Omental fat pad (tissue), 4 donors: ENCODE measurements around the gene C1orf159. TPM values are rescaled to one million over a fixed set of nuclear protein-coding genes. Genes with fewer than 3 reads are reported as not detected.
"Not testable (repeated sequence)": the region's sequence is repeated elsewhere in the genome, so short reads cannot be mapped to it uniquely, and the experiment has no call there.

ENCODE experiments used
- ATAC-seq: fragments of 150-250 bp; one replicate; pipeline ENCODE4 v1.9.1; 2016; ENCODE audit warnings: mild to moderate bottlenecking, moderate library complexity; ENCODE audit not compliant: low FRiP score
- DNase-seq: peaks from one replicate; pipeline ENCODE4 v3.0.0-alpha.2; 2019; ENCODE audit warnings: low spot score
- total RNA-seq, 4 donors: library from RNA; depleted of rRNA; stranded (reverse); fragments of >200 nt; gene quantifications; one replicate each; pipeline ENCODE4 v1.1.0, GENCODE V29; 2016
- TF ChIP-seq, protein P1 (sequence below), 3 donors: fragments of 450-650 bp; IDR thresholded peaks; one replicate each; pipeline ENCODE4 v1.5.1; 2016 to 2017; ENCODE audit warnings: antibody characterized with exemption in 3 of 3, mild to moderate bottlenecking in 3 of 3, moderate library complexity in 2 of 3

C1orf159 gene
- total RNA-seq, 4 donors from 2014 or later = 5.6 to 12.0 (median 9.5) TPM

DNA sequence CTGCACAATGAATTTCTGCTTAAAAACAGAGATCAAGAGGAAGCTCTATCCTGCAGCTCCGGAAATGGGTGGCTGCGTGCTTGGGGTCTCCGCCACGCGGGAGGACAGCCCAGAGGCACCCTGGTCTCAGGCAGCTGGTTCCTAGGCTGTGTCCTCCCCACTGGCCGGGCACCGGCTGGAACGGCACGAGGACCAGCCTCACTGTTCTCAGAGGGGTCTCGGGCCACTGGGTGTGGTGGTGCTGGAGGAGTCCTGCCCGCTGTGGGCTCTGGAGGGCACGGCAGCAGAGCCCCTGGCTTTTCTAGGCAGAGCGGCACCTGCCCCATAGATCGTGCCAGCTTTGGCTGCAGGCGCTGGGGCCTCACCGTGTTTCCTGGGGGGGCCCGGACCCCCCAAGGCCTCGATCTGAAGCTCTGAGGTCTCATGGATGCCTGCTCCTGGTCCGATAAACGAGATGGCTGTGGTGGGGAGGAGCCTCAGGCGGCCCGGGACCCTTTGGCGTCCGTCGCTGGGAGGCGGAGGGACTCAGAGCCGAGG is 33.6 kb downstream of the C1orf159 start:
- ATAC-seq (no peak), DNase-seq (peak; percentile 11)
- TF ChIP-seq, protein P1, sequence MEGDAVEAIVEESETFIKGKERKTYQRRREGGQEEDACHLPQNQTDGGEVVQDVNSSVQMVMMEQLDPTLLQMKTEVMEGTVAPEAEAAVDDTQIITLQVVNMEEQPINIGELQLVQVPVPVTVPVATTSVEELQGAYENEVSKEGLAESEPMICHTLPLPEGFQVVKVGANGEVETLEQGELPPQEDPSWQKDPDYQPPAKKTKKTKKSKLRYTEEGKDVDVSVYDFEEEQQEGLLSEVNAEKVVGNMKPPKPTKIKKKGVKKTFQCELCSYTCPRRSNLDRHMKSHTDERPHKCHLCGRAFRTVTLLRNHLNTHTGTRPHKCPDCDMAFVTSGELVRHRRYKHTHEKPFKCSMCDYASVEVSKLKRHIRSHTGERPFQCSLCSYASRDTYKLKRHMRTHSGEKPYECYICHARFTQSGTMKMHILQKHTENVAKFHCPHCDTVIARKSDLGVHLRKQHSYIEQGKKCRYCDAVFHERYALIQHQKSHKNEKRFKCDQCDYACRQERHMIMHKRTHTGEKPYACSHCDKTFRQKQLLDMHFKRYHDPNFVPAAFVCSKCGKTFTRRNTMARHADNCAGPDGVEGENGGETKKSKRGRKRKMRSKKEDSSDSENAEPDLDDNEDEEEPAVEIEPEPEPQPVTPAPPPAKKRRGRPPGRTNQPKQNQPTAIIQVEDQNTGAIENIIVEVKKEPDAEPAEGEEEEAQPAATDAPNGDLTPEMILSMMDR (IDR thresholded peaks at IDR 0.05) = no peak

DNA sequence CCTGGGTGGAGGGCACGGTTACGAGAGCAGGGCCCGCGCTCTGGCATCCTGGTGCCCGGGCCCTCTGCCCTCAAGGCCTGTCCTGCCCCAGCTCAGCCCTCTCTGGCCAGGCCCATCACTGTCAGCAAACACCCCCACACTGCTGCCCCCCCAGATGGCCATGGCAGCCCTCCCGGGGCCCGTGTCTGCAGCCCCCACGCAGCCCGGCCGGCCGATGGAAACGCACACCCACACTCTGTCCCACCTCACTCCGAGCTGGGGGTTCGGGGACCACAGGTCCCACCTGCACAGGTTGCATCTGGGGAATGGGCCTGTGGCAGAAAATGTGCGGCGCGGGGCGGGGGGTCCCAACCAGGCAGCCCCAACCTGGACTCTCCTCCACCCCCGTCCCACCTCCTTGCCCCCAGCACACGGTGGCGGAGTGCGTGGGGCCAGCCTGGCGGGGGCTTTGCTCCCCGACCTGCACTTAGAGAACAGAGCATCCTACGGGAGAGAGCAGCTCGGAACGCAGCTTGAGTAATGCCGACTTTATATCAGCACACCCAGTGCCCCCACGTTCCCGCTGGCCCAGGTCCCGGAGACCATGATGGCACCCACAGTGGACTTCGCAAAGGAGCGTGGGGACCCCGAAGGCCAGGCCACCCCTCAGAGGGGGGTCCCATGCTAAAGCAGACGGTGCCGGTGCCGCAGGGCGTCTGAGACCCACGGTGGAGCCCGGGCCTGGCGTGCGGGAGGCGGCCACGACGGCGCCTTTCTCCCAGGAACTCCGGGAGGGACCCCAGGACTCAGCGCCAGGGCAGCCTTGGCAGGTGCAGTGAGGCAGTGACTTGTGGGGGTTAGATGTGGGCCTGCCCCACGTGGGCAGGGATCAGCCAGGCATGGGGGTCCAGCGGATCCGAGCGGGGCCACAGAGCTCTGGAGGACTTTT is 34.3 kb downstream of the C1orf159 start:
- TF ChIP-seq, protein P1 (IDR thresholded peaks at IDR 0.05) = no peak
- DNase-seq (no peak), ATAC-seq (no peak)

DNA sequence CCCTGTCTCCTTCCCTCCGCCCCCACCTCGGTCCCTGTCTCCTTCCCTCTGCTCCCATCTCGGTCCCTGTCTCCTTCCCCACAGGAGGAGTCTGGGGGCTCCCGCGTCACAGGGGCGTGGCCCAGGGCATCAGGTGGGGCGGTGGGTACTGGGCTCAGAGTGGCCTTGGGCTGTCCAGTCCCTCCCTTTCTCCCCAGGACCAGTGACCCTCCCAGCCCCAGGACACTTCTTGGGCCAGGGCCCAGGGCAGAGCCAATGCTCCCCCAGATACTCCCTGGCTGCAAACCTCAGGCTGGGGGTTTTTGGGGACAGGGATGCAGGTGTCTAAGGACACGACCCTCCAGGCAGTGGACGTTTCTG is 35.0 kb downstream of the C1orf159 start:
- no peak for DNase-seq
- no peak for ATAC-seq
- TF ChIP-seq, protein P1 (IDR thresholded peaks at IDR 0.05) = no peak

DNA sequence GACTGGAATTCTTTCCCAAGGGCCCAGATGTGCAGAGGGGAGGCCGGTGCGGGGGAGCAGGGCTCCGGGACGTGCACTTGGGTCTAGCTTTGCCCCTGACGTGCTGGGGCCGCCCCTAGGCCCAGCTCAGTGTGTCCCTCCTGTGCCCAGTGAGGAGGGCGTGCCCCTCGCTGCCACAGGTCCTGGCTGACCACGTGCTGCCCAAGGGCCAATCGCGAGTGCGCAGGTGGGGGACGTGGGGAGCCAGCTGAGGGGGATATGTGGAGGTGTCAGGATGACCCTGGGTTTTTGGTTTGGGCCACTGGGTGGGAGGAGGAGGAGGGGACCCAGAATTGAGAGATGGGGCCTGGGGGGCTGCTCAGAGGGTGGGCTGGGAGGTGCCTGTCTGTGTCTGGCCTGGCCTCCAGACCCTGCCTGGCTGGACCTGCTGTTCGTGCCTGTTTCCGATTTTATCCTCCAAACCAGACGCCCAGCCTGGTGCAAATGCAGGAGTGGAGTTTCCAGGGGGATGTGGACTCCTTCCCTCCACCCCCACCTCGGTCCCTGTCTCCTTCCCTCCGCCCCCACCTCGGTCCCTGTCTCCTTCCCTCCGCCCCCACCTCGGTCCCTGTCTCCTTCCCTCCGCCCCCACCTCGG is 35.6 kb downstream of the C1orf159 start:
- peak; percentile 47 for ATAC-seq
- DNase-seq = no peak
- TF ChIP-seq, protein P1 (IDR thresholded peaks at IDR 0.05) = no peak

DNA sequence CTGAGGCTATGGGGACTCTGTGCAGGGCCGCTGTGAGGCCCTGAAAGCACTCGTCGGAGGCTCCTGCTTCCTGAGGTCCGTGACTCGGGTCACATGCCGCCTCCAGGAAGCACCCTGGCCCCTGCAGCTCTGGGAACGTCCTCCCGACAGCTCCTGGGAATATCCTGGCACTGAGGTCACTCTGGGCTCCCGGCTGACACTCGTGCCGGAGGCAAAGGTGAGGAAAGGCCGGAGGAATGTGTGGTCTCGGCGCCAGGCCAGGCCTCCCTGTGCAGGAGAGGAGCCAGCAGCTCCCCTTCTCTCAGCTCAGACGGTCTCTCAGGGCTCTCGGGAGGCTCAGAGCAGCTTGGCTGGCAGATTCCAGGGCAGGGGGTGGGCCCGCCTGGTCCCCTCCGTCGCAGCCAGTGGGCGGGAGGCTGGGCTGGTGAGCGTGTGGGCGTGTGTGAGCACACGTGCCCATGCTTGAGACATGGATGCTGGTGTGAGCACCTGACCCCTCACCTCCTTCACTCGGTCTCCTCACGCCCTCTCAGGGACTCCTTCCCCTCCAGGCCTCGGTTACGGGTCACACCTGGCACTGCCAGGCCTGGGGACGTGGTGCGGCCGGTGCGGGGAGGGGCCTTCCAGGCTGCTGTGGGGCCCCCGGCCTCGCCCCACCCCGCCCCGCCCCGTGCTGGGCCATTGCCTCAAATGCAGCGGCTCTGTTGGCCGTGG is 36.3 kb downstream of the C1orf159 start:
- ATAC-seq (peak; percentile 81), DNase-seq (no peak)
- TF ChIP-seq, protein P1 (IDR thresholded peaks at IDR 0.05) = no peak

DNA sequence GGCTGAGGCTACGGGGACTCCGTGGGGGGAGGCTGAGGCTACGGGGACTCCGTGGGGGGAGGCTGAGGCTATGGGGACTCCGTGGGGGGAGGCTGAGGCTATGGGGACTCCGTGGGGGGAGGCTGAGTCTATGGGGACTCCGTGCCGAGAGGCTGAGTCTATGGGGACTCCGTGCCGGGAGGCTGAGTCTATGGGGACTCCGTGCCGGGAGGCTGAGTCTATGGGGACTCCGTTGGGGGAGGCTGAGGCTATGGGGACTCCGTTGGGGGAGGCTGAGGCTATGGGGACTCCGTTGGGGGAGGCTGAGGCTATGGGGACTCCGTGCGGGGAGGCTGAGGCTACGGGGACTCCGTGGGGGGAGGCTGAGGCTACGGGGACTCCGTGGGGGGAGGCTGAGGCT is 38.5 kb downstream of the C1orf159 start:
- not testable (repeated sequence) for DNase-seq, ATAC-seq
